Stimulated activated naive CD8-positive, alpha-beta T cell treated with anti-CD3 and anti-CD28 coated beads, Interleukin-15, Interleukin-2, amounts not matched to agents 100 U/mL and 50 U/mL, for 24 hours (primary cell): Measurements from ENCODE around the gene LPIN2.

ENCODE experiments used
- ATAC-seq: fragments of 150-1000 bp; cut with Tn5 transposase; one replicate; pipeline ENCODE4 v1.10.0; 2021
- DNase-seq: peaks from one replicate; pipeline ENCODE4 v3.0.0; 2021

LPIN2 gene

DNA sequence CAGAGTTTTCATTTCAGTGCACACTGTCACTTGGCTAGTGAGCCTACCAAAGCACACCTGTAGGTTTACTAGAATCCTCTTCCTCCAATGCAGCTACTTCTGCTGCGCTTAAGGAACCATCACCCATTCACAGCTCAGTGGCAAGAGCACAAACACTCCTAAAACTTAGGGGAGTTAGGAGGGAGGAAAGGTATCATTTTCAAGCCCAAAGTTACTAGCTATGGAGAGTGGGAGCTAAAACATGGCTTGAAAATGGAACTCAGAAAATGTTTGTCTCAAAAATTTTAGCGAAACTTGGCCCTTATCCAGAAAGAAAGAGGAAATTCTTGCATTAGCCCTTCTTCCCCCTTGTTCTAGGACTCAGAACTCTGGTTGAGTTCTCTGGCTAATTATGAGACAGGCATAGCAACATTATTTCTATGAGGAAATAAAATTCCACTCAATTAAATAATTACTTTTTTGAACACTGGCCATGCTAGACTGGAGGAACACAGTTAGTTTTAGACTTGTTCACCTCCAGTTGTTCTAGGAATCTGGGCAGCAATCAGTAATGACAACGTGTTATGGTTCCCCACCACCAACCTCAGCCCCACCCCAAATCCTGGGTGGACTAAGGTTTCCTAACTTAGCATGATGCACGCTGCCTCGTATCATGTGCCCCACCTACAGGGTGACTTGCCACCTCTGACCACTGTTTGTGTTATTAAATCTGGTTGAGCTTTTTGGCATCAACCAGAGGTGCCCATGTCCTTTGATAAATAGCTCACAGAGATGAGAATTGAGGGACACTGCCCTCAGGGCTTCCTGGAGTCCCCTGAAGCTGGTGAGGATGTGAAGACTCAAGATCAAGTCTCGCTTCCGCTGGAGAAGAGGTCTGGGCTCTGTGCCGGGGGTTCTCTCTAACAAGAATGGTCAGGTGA, 32.8 kb downstream of the LPIN2 start:
- peak; percentile 21 for ATAC-seq
- DNase-seq: no peak

DNA sequence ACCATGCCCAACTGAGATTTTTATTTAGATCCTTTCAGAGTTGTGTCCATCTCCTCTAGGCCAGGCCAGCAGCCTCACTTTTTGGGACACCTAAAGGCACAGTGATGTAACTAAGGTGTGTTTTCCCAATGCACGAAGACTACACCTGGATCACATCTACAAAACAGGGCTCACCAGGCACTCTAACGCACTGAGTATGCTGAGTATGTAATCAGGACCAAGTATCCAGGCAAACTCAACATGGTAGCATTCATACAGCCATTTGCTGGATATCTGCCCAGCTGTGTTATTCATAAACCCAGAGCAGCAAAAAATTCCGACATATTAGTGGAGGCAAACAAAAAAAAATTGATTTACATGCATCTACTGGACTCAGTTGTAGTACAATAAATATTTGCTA, 33.8 kb downstream of the LPIN2 start:
- DNase-seq: no peak
- ATAC-seq: no peak

GRCh38 chr18:2978661-2979106, 34.3 kb downstream of the LPIN2 start:
- DNase-seq (no peak), ATAC-seq (peak; percentile 38)

DNA sequence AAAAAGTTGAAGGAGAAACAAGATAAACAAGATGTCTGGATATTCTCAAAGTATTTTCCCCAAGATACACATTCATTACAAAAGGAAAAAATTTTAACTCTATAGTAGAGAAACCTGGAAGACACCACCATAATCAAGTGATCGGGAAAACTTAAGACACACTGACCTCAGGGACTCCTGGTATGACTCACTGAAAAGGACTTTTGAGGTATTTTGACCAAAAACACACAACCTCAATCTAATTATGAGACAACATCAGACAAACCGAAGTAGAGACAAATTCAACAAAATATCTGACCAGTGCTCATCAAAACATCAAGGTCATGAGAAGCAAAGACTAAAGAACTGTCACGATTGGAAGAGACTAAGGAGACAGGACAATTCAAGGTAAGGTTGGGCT, 34.7 kb downstream of the LPIN2 start:
- ATAC-seq (peak; percentile 7), DNase-seq (no peak)

DNA sequence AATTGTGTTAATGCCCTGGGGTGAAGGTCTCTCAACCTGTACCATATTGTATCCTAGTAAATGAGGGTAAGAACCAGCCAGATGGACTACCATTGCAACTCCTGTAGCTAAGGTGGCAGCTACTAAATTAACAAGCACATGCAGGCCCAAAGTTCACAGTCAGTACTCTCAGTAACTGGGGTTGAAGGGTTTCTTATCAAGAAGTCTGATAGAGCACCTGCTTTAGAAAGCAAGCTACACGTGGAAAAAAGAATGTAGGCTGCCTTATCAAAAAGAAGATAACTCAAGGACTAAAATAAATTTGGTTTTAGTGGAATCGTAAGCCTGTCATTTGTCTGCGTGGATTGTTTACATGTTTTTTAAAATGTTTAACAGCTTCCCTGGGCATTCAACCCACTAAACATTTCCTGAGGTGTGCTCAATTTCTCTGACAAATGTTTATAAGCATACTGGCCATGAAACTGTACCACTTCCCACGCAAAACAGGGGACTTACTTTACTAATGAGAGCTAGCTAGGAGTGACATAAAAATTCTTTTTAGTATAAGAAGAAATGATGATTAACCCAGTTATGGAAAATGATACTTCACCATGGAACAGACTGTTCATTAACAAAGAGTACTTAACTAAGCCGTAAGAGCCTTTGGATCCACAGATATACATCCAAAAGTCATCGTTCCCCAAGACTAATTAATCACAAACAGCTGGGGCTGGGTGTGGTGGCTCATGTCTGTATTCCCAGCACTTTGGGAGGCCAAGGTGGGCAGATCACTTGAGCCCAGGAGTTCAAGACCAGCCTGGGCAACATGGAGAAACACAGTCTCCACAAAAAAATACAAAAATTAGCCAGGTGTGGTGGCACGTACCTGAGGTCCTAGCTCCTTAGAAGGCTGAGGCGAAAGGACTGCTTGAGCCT, 36.5 kb downstream of the LPIN2 start:
- no peak for ATAC-seq
- DNase-seq: no peak

DNA sequence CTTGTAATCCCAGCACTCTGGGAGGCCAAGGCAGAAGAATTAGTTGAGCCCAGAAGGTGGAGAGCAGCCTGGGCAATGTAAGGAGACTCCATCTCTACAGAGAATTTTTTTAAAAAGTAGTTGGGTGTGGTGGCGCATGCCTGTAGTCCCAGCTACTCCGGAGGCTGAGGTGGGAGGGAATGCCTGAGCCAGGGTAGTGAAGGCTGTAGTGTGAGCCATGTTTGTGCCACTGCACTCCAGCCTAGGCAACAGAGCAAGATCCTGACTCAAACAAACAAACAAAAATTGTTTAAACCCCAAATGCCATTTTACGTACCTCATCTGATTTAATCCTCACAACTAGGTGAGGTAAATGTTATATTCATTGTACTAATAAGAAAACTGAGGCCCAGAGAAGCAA, 38.2 kb downstream of the LPIN2 start:
- no peak for ATAC-seq

DNA sequence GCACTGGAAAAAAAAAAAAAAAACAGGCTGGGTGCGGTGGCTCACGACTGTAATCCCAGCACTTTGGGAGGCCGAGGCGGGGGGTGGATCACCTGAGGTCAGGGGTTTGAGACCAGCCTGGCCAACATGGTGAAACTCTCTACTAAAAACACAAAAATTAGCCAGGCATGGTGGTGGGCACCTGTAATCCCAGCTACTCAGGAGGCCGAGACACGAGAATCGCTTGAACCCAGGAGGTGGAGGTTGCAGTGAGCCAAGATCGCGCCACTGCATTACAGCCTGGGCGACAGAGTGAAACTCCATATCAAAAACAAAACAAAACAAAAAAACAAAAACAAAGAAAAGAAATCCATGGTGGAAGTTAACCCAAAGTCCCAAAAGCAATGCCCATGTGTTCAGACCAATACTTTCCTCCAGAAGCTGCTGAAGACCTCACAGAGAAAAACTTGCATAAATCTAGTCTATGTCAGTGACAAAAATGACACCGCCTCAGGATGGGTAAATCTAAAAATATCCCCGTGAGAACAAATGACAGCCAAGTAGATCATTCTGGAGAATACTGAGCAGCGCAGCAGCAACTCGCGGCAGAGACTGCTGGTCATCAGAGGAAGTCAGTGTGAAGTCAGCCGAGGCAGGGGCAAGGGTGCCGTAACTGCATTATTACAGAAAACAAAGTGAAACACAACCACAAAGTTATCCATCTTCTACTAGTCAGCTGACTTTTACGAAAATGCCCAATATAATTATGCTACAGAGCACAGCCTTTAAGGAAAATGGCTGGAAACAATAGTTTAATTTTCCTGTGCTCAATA, 41.0 kb downstream of the LPIN2 start:
- peak; percentile 75 for ATAC-seq
- DNase-seq: peak; percentile 67

More for the DNA sequence above, 38.2 kb downstream of the LPIN2 start:
- DNase-seq: no peak

- ATAC-seq: peak; percentile 61
- DNase-seq: no peak
These were observed 41.9 kb downstream of the LPIN2 start for GRCh38 chr18:2970772-2971659.

DNA sequence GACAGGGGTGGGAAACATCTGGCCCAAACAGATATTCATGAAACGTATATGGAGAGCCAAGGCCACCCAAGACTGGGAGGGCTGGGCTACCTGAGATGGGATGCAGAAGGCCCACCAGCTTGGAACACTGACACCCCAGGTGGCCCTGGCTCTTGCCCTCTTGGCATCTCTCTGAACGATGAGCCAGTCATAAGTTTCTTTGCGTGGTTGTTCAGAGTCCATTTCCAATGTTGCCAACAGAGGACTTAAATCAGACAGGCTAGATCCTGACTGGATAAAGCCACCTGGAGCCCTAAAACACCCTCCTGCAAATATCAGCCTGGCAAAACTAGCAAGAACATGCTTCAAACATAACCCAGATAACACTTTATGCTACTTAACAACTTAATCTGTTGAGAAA, 42.6 kb downstream of the LPIN2 start:
- no peak for ATAC-seq
- DNase-seq: no peak

DNA sequence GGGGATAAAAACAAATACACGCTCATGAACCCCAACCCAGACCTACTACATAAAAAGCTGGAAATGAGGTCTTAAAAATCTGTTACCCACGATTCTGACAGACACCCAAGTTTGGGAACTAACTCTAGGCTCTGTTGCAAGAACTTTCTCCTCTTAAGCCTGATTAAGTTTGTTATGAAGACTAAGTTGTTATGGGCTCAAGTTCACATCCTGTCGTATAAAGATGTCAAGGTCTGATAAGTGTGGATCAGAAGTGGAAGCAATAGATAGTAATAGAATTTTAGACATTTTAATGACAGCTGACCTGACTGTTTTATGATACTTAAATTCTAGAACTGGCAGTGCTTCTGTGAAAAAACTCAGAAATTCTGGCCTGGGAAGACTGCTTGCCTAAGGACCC, 43.2 kb downstream of the LPIN2 start:
- no peak for DNase-seq

GRCh38 chr18:2968606-2969005, 44.3 kb downstream of the LPIN2 start:
- DNase-seq: no peak
- ATAC-seq: peak; percentile 19

More for the DNA sequence above, 43.2 kb downstream of the LPIN2 start:
- ATAC-seq: no peak

GRCh38 chr18:2967820-2968219, 45.1 kb downstream of the LPIN2 start:
- no peak for ATAC-seq

DNA sequence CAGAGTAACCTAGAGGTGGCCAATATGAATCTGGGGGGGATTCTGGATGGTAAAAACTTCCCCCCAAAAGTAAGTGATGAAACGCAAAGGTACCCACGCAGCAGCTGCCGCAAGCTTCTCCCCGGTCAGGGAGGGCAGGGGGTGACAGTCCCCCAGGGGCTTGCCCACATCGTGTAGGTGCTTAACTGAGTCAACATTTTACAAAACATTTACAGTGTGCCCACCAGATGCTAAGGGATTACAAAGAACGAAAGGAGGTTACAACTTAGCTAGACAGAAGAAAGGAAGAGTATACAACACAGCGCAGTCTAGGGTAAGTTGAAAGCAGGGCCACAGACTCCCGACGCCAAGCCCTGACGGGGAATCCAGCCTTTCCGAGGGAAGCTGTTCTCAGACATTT, 45.6 kb downstream of the LPIN2 start:
- ATAC-seq (no peak), DNase-seq (no peak)

More at GRCh38 chr18:2967820-2968219, 45.1 kb downstream of the LPIN2 start:
- DNase-seq: no peak

- DNase-seq: no peak
- no peak for ATAC-seq
These were observed 46.4 kb downstream of the LPIN2 start for GRCh38 chr18:2966560-2966959.

GRCh38 chr18:2965797-2966196, 47.1 kb downstream of the LPIN2 start:
- no peak for ATAC-seq
- DNase-seq: no peak

DNA sequence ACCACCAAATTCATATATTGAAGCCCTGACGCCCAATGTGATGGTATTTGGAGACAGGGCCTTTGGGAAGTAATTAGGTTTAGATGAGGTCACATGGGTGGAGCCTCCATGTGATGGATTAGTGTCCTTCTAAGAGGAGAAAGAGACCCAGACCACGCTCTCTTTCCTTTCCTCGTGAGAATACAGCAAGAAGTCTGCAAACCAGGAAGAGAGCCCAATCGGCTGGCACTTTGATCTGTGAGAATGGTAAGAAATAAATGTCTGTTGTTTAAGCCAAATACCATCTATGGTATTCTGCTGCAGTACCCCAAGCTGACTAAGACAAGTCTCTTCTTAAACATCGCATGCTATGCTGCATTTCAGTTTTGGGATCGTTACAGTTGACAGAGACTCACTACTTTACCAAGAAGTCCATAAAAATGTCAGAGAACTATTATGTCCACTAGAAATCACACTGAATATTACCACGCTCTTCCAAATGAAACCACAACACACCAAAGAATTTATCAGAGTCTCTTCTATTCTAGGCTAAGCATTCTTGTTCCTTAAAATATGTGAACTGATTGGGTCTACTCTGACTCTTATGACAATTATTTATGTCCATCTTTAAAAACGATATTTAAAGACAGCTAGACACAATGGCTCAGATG, 48.5 kb downstream of the LPIN2 start:
- DNase-seq (no peak), ATAC-seq (no peak)
